GM20431 (cell line): Measurements from ENCODE around the gene SNED1.

Source experiments
- in situ Hi-C: fragments of 300-500 bp; cut with MseI, MboI; formaldehyde crosslinking; loops from one replicate; pipeline ENCODE4 v1.15.0; 2020; ENCODE audit warnings: low sequenced_read_pairs; ENCODE audit not compliant: unreplicated experiment

Gene SNED1

GRCh38 chr2:241135737-241136136, 137.3 kb downstream of the SNED1 start:
- in situ Hi-C loops = no loop called here

DNA sequence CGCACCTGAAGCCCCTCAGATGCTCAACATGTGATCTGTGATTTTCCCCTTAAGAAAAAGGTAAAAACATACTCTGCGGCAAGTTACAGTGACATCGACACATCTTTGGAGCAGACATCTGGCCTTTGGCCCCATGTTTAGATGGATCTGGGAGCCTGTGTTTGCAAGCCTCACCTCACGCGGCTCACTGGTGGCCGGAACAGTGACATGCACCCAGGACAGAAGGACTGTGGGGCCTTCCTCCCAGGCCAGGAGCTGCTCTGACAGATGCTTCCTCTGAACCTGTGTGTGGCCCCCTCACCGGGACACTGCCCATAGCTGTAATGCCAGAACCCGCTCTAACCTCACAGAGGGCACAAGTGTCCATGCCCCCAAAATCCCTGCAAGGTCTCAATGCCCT, 137.8 kb downstream of the SNED1 start:
- in situ Hi-C loops = no loop called here

DNA sequence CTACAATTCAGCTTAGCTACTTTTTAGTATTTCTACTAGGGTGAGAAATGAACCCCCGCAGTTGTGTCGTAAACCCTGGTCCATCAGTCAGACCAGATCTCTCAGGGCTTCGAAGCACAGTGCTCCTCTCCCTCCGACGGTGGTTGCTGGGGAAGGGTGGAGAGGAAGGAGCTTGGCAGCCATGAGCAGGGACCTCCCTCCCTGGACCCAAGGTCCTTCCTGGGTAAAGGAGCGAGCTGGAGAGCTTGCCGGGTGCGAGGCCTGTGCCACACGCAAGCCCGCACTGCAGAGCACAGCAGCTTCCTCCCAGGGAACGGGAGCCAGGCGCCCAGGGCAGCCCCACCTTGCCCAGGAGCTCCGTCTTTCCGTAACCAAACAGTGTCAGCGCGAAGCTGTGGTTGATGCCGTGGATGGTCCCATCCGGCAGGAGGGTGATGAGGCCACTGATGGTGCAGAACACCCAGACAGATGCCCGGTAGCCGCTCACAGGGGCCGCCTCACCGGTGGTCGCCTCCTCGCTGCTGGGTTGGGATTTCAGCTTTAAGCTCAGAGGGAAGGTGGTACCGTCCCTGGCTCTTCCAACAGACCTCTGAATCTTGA, 138.3 kb downstream of the SNED1 start:
- in situ Hi-C loops = no loop called here

DNA sequence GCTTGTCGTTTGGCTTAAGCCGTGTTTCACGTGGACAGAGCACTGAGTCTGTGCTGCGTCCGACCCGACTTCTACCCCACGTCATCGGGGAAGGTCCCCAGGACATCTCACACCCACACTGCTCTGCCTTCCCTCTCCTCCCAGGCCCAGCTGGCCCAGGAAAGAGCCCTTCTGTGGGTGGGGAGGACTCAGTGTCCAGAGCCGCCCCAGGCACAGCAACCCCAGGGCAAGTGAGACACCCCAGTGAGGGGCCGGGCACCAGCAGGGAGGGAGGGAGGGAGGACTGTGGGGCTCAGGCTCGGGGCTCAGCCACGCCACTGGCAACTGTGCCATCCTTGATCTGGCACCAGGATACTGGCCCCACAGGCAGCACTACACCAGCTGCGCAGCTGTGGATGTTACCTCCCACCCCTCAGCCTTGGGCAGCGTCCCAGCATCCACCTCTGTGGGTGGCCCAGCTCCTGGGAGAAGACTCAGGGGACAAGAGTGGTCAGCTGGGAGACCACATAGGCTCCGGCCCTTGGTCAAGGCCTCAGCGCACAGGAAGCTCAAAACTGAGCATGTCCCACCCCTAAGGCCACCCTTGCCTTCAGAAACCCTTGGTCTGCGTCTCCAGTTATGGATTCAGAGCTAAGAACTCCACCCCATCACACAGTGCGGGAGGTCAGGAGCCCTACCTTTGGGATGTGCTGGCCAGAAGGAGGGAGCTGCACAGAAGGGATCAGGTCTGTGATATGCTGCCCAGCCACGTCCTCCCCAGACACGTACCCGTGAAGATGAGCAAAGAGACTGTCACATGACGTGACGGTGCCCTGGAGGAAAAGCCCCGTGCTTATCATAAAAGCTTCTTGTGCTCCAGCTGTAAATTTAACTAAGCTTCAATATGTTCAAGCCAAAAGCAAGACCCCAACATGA, 139.1 kb downstream of the SNED1 start:
- in situ Hi-C loops = no loop called here

GRCh38 chr2:241138471-241138870, 140.1 kb downstream of the SNED1 start:
- in situ Hi-C loops = no loop called here

GRCh38 chr2:241139531-241140444, 141.4 kb downstream of the SNED1 start:
- in situ Hi-C loops = loop anchor here (10.0 kb wide), 1 partner anchor 45 kb away; no protein-coding TSS in a partner anchor

GRCh38 chr2:241140445-241140840, 142.0 kb downstream of the SNED1 start:
- in situ Hi-C loops = loop anchor here (10.0 kb wide), 1 partner anchor 46 kb away; no protein-coding TSS in a partner anchor

DNA sequence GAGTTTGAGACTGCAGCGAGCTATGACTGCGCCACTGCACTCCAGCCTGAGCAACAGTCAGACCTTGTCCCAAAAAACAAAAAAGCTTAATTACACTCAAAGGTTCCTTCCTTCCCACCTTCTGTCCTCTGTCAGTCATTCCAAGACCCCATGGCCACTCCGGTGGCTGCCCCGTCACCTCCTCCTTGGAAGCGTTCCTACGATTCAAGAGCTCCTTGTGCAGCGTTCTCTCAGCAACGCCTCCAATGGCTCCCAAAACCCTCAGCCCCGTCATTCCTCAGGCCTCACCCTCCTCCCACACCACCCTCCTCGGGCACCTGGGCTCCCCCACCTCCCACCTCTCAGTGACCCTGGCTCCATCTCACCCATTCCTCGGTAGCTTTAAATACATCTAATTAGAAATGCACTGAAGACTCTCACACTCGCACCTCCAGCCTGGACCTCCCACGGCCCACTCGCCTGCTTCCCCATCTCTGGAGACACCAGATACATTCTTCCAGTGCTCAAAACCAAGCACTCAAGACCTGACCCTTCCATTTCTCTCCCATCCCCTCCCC, 142.9 kb downstream of the SNED1 start:
- in situ Hi-C loops = loop anchor here (10.0 kb wide), 1 partner anchor 46 kb away; no protein-coding TSS in a partner anchor

- in situ Hi-C loops = loop anchor here (10.0 kb wide), 1 partner anchor 47 kb away; no protein-coding TSS in a partner anchor
These were observed 143.6 kb downstream of the SNED1 start for GRCh38 chr2:241142063-241142462.

GRCh38 chr2:241142593-241142992, 144.2 kb downstream of the SNED1 start:
- in situ Hi-C loops = loop anchor here (10.0 kb wide), 1 partner anchor 48 kb away; no protein-coding TSS in a partner anchor
